Neural progenitor cell (in vitro differentiated cells): ENCODE data around the gene LTC4S.

Experiments
- CTCF ChIP-seq: fragments of 200-600 bp; sonication (generic); IDR thresholded peaks from 2 replicates; pipeline ENCODE4 v1.5.1; 2017; ENCODE audit warnings: antibody characterized with exemption, mild to moderate bottlenecking
- EZH2 ChIP-seq: fragments of 200-600 bp; sonication (generic); IDR thresholded peaks from 2 replicates; pipeline ENCODE4 v1.6.1; 2017; ENCODE audit warnings: antibody characterized with exemption, mild to moderate bottlenecking, moderate library complexity
- EZH2phosphoT487 ChIP-seq: fragments of 200-600 bp; sonication (generic); IDR thresholded peaks from 2 replicates; pipeline ENCODE4 v1.6.1; 2017; ENCODE audit warnings: antibody characterized with exemption

GRCh38 chr5:179765400-179765799 lies 28.4 kb upstream of the LTC4S start:
- TF ChIP-seq CTCF (no peak), EZH2 (no peak), EZH2phosphoT487 (no peak)
